Measurements from ENCODE around the gene KCNN3. TPM values are rescaled to one million over a fixed set of nuclear protein-coding genes. Genes with fewer than 3 reads are reported as not detected.

Gene KCNN3
- total and polyA plus RNA-seq, 2 donors: 1.5 to 16.6 TPM

DNA sequence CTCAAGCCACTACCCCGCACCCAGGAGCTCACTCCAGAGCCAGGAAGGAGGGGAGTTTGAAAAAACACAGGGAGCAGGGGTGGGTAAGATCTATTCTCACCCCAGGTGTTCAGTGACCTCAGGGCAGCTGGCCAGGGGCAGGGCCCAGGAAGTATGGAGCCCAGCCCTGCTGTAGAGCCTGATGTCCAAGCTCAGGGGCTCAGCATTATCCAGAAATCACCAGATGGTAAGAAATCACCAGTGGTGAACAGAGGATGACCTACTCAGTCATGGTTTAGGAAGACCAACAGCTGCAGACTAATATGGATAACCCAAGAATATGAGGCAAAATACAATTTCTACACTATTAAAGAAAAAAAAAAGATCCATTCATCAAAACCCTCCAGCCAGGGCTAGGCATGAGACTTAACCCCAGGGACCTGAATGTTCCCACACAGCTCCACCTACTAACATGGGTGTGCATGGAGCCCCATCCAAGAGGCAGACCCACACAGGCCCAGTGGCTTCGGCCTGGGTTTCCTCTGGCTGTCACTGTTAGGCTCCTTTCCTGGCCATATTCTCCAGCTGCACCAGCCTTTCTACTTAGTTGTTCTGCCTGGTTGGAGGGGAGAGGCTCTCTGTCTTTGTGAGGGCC, 67.6 kb downstream of the KCNN3 start:
- WGBS: 87% methylated on average over 2 of the region's 2 CpGs
- H3K36me3 ChIP-seq (ENCODE audit: insufficient read depth): no peaks in the 10 kb centered on the region
- no peaks in the 10 kb centered on the region for H3K4me1 ChIP-seq (ENCODE audit: insufficient read depth)
- DNase-seq (ENCODE audit: extremely low spot score): no peak
- H3K4me3 ChIP-seq (ENCODE audit: low read depth, low read length): no peak overlapping the region
- H3K27ac ChIP-seq (ENCODE audit: low read depth): no peak overlapping the region

DNA sequence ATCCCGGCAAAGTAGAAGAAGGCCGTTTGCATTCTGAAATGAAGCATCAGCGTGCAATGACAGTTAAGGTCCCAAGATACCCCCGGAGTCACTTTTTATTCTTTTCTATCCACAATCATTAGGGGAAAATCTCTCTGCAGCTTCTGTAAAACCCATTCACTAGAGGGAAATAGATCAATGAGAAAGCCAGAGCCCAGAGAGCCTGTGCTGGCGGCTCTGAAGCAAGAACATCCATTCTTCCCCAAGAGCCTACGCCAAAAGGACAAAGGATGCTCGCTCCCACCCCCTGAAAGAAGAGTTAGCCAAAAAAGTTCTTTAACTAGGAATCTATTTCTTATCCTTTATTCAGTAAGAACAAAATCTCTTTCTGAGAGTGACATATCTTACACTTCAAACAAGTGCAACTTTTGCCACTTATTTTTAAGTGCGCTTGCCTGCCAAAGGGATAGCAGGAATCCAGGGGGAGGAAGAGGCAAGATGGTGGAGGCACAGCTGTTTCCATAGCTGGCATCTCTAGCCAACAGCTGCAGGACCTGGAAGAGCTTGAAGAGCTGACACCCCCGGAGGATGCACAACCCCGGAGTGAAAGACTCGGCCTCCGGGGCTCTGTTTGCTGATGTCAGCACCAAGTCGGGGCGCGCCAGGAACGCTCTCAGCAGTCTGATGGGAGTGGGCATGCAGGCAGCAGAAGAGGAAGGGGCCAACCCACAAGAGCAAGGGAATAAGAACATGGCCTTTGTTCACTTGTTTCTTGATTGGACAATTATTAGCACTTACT, 68.7 kb downstream of the KCNN3 start:
- no peak overlapping the region for H3K27ac ChIP-seq (ENCODE audit: low read depth)
- no peaks in the 10 kb centered on the region for H3K4me1 ChIP-seq (ENCODE audit: insufficient read depth)
- no peak overlapping the region for H3K4me3 ChIP-seq (ENCODE audit: low read depth, low read length)
- WGBS: 87% methylated on average over 16 of the region's 16 CpGs
- no peak for DNase-seq (ENCODE audit: extremely low spot score)
- H3K36me3 ChIP-seq (ENCODE audit: insufficient read depth): no peaks in the 10 kb centered on the region

DNA sequence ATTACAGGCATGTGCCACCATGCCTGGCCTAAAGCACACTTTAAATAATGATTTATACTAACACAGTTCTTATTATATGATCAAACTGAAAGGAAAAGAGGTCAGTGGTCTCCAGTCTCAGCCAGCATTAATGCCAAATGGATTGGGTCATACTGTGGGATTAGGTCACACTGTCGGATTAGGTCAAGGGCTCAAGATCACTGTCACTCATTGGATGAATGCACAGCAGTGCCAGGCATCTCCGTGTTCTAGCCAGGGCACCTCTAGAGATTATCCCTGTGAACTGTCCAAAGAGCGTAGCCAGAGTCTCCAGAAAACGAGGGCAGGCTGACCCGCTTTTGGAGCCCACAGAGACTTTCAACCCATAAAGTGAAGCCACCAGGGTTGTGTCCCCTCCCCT, 70.9 kb downstream of the KCNN3 start:
- Histone ChIP-seq H3K27ac (ENCODE audit: low read depth) (no peak overlapping the region), H3K4me1 (ENCODE audit: insufficient read depth) (no peaks in the 10 kb centered on the region), H3K36me3 (ENCODE audit: insufficient read depth) (no peaks in the 10 kb centered on the region), H3K4me3 (ENCODE audit: low read depth, low read length) (no peak overlapping the region)
- WGBS: 89% methylated on average over 5 of the region's 5 CpGs
- no peak for DNase-seq (ENCODE audit: extremely low spot score)

DNA sequence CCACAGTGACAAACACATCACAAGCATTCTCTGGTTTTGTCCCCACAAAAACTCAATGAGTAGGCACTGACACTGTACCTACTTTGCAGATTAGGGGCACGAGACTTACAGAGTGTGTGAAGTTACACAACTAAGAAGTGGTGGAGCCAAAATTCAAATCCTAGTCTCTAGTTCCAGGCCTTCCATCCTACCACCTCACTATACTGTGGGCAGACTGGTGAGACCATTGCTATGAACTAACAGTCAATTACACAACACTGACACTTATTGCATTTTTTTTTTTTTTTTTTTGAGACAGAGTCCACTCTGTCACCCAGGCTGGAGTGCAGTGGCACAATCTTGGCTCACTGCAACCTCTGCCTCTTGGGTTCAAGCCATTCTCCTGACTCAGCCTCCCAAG, 71.4 kb downstream of the KCNN3 start:
- Histone ChIP-seq H3K36me3 (ENCODE audit: insufficient read depth) (no peaks in the 10 kb centered on the region), H3K4me1 (ENCODE audit: insufficient read depth) (no peaks in the 10 kb centered on the region), H3K4me3 (ENCODE audit: low read depth, low read length) (no peak overlapping the region), H3K27ac (ENCODE audit: low read depth) (no peak overlapping the region)
- WGBS: 91% methylated on average over 1 of the region's 1 CpG
- no peak for DNase-seq (ENCODE audit: extremely low spot score)

DNA sequence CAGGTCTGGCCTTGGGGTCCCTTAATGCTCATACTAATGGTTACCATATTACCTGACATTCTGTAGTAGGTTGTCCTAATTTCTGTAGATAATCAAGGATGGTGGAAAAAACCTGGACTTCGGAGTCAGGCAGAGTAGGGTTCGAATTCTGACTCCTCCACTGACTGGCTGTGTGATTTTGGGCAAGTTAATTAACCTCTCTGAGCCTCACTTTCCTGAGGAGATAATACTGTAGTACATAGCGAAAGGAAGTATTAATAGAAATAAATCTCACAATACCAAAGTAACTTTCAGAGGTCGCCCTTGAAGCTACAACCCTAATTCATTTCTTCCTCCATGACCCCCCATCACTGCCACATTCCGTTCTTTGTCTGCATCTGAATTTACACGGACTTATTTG, 72.9 kb downstream of the KCNN3 start:
- no peak for DNase-seq (ENCODE audit: extremely low spot score)
- Histone ChIP-seq H3K4me1 (ENCODE audit: insufficient read depth) (no peaks in the 10 kb centered on the region), H3K36me3 (ENCODE audit: insufficient read depth) (no peaks in the 10 kb centered on the region), H3K4me3 (ENCODE audit: low read depth, low read length) (no peak overlapping the region), H3K27ac (ENCODE audit: low read depth) (no peak overlapping the region)
- WGBS: 92% methylated on average over 6 of the region's 6 CpGs

DNA sequence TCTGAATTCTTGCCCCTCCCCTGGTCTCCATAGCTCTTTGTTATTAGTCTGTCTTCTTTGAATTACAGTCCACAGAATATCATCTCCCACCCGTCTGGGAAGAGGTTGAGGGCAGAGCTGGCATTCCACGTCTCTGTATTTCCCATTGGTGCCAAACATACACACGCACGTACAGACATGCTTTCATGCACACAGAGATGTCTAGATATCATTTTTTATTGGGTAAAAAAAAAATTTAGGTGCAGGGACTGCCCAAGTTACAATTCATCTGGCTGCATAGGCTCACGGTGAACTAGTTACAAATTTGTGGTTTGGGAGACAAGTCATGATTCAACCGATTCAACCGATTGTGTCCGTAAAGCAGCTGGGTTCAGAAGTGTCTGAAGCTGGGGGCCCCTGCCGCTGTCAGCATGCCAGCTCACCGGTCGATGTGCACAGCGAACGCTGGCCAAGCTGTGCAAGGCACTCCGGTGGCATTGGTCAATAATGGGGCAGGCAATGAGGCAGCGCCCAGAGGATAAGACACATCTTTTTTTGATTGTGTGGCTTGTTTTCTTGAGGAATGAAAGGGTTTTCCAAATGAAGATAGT, 73.7 kb downstream of the KCNN3 start:
- DNase-seq (ENCODE audit: extremely low spot score): peak; percentile 36
- H3K4me3 ChIP-seq (ENCODE audit: low read depth, low read length): no peak overlapping the region
- no peak overlapping the region for H3K27ac ChIP-seq (ENCODE audit: low read depth)
- 67% methylated on average over 15 of the region's 15 CpGs for WGBS
- H3K4me1 ChIP-seq (ENCODE audit: insufficient read depth): no peaks in the 10 kb centered on the region
- H3K36me3 ChIP-seq (ENCODE audit: insufficient read depth): no peaks in the 10 kb centered on the region

DNA sequence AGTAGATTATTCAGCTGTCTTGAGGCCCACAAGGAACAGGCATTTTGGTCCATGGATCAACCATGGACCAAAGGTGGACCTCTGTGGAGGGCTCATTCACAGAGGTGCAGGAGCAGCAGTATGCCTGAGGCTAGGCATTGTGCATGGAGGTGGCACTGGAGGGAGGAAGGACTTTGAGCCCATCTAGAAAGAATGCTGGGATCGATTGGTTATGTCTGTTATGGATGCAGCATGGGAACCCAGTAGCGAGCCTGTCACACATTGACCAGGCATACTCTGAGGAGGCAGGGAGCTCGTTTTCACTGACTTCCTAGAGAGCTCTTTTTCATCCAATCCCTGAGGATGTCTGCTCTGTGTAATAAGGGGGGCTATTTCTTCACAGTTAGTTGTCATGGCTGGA, 75.5 kb downstream of the KCNN3 start:
- H3K4me1 ChIP-seq (ENCODE audit: insufficient read depth): no peaks in the 10 kb centered on the region
- no peaks in the 10 kb centered on the region for H3K36me3 ChIP-seq (ENCODE audit: insufficient read depth)
- H3K27ac ChIP-seq (ENCODE audit: low read depth): no peak overlapping the region
- no peak overlapping the region for H3K4me3 ChIP-seq (ENCODE audit: low read depth, low read length)
- DNase-seq (ENCODE audit: extremely low spot score): no peak
- 78% methylated on average over 3 of the region's 3 CpGs for WGBS

DNA sequence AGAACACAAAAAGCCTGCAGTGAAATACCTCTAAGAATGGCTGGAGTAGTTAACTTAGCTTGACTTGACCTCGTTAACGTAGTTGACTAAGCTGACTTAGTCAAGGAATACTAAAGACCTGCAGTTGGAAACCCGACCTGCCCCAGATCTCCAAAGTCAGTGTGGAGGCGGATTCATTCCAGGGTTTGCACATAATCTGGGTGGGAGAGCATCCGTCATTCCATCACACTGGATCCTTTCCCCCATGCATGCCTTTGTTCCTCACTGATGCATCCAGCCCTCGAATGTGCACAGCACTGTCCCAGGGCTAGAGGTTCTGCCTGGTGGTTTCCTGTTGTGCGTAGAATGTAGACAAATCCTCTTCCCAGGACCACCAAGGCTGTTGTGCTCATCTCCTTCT, 76.4 kb downstream of the KCNN3 start:
- WGBS: 81% methylated on average over 7 of the region's 7 CpGs
- no peaks in the 10 kb centered on the region for H3K36me3 ChIP-seq (ENCODE audit: insufficient read depth)
- DNase-seq (ENCODE audit: extremely low spot score): no peak
- H3K4me3 ChIP-seq (ENCODE audit: low read depth, low read length): no peak overlapping the region
- no peak overlapping the region for H3K27ac ChIP-seq (ENCODE audit: low read depth)
- H3K4me1 ChIP-seq (ENCODE audit: insufficient read depth): no peaks in the 10 kb centered on the region

DNA sequence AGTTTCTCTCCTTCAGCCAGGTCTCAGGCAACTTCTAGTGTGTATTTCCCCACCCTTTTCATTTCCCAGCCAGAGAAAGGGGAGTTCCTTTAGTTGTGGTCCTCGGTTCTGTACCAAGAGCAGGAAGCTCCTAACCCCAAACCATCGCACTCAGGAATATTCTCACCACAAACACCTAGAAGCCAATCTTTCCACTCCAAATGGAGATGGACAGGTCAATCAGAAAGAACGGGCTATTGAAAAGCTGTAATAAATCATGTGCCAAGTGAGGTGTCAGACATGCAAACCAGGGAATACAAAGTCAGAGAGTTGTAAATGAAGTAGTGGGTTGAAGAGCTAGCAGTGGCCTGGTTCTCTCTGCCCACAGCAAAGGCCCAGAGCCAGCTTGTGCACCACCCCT, 77.2 kb downstream of the KCNN3 start:
- 69% methylated on average over 3 of the region's 3 CpGs for WGBS
- no peaks in the 10 kb centered on the region for H3K4me1 ChIP-seq (ENCODE audit: insufficient read depth)
- H3K36me3 ChIP-seq (ENCODE audit: insufficient read depth): no peaks in the 10 kb centered on the region
- no peak overlapping the region for H3K27ac ChIP-seq (ENCODE audit: low read depth)
- H3K4me3 ChIP-seq (ENCODE audit: low read depth, low read length): no peak overlapping the region
- no peak for DNase-seq (ENCODE audit: extremely low spot score)

DNA sequence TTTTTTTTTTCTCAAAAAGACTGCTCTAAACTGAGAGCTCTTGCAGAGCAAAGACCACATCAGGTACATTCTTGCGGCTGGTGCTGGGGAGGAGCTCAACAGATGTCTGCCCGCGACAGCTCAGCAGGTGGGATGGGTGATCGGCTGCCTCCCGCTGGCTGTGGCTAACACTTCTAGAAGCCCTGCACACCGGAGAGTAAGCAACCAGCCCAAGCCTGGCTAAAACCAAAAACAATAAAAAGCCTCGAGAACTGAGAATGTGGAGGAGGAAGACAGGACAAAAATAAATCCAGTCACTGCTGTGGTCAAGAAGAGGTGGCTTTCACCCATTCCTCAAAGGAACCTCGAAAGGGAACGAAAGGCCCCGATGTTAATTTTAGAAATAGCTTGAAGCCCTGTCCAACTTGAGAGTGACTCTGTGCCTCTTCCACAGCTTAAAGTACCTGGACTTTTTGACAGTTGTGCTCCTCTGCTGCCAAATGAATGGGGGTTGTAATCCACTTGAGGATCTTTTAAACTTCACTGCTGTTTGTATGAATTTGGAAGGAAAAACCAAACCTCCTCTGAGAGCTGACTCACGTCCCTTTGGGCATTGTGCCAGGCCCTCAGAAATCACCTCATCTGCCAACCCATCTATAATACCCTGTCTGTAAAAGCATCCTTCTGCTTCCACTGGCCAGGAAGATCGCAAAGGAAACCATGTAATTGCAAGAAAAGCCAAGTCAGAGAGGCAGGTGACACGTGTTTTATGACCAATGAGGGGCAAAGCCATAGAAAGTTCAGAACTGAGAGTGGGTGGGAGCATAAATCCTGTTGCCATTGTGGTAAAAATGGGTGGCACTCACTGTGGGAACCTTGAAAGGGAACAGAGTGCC, 78.6 kb downstream of the KCNN3 start:
- WGBS: 42% methylated on average over 13 of the region's 13 CpGs
- H3K27ac ChIP-seq (ENCODE audit: low read depth): no peak overlapping the region
- DNase-seq (ENCODE audit: extremely low spot score): no peak
- H3K36me3 ChIP-seq (ENCODE audit: insufficient read depth): no peaks in the 10 kb centered on the region
- H3K4me3 ChIP-seq (ENCODE audit: low read depth, low read length): no peak overlapping the region
- H3K4me1 ChIP-seq (ENCODE audit: insufficient read depth): no peaks in the 10 kb centered on the region

DNA sequence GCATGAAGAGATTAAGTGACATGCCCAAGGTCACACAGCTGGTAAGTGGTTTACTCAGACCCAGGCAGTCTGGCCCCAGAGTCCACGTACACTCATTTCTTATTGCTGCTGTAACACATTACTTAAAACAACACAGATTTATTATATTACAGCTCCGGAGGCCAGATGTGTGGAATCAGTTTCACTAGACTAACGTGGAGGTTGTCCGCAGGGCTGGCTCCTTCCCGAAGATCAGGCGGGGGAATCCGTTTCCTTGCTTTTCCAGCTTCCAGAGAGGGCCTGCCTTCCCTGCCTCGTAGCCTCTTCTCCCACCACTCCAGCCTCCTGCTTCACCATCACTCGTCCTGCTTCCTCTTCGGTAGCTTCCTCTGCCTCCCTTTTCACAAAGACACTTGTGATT, 81.2 kb downstream of the KCNN3 start:
- no peaks in the 10 kb centered on the region for H3K4me1 ChIP-seq (ENCODE audit: insufficient read depth)
- DNase-seq (ENCODE audit: extremely low spot score): no peak
- H3K36me3 ChIP-seq (ENCODE audit: insufficient read depth): no peaks in the 10 kb centered on the region
- H3K27ac ChIP-seq (ENCODE audit: low read depth): no peak overlapping the region
- H3K4me3 ChIP-seq (ENCODE audit: low read depth, low read length): no peak overlapping the region
- WGBS: 68% methylated on average over 10 of the region's 10 CpGs

DNA sequence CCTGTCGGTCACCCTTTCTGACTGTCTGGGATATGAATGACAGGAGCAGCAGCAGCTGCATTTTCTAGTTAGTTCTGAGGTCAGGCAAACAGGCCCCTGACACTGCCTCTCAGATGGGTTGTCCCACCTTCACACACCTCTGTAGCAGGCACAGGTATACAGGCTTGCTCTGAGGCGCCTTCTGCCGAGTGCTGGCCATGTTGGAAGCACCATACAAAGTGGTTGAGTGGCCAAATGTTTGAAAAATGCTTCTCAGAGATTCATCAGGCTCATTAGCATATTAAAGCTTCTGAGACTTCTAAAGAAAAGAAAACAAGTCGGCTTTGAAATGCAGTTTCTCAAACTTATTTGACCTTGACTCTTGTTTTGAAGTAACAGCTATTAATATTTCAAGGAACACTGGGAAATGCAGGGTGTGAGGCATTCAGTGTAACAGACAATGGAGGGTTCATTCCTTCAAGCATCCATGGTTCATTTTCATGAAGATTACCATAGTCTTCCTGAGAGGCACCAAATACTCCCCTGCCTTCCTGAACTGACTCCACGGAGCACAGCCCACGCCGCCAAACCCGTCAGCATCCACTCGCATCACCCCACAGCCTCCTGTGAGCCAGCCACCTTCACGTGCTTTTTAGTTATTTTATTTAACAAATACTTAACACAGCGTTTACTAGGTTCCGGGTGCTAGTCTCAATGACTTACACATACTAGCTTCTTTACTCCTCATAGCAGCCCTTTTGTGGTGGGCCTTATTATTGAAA, 81.8 kb downstream of the KCNN3 start:
- Histone ChIP-seq H3K27ac (ENCODE audit: low read depth) (no peak overlapping the region), H3K36me3 (ENCODE audit: insufficient read depth) (no peaks in the 10 kb centered on the region), H3K4me3 (ENCODE audit: low read depth, low read length) (no peak overlapping the region), H3K4me1 (ENCODE audit: insufficient read depth) (no peaks in the 10 kb centered on the region)
- 88% methylated on average over 12 of the region's 12 CpGs for WGBS
- no peak for DNase-seq (ENCODE audit: extremely low spot score)
